ENCODE measurements around the gene ZNF367. TPM values are rescaled to one million over a fixed set of nuclear protein-coding genes. Genes with fewer than 3 reads are reported as not detected.

ZNF367 gene
- total and polyA plus RNA-seq, 9 of the 15 experiments (the other 6 are each of a cell fraction or from before 2014, with no cell fraction given), result 2.7 to 14.4 (median 10.0) TPM

- no peak for TF ChIP-seq TFE3 (CRISPR knock-in tag; IDR thresholded peaks at IDR 0.05)
- no peak for TF ChIP-seq ZNF511 (CRISPR knock-in tag; IDR thresholded peaks at IDR 0.05)
- TF ChIP-seq IRF1 (CRISPR knock-in tag; IDR thresholded peaks at IDR 0.05; ENCODE audit: borderline replicate concordance), result no peak
- no peak for TF ChIP-seq SETDB1 (IDR thresholded peaks at IDR 0.05; ENCODE audit: low read length)
- TF ChIP-seq ZNF277 (CRISPR knock-in tag; IDR thresholded peaks at IDR 0.05; ENCODE audit: borderline replicate concordance), result no peak
- TF ChIP-seq TFAM (CRISPR knock-in tag; conservative IDR thresholded peaks at IDR 0.05), result no peak
- TF ChIP-seq ZNF121 (CRISPR knock-in tag; conservative IDR thresholded peaks at IDR 0.05), result no peak
- TF ChIP-seq RNF2 (IDR thresholded peaks at IDR 0.05), result no peak
- no peak for TF ChIP-seq ZHX1 (conservative IDR thresholded peaks at IDR 0.05; ENCODE audit: low read length)
- TF ChIP-seq TAF15 (IDR thresholded peaks at IDR 0.05; ENCODE audit: low read depth, low read length), result no peak
- TF ChIP-seq PCBP1 (IDR thresholded peaks at IDR 0.05; ENCODE audit: low read depth, low read length, poor library complexity, severe bottlenecking), result no peak
- TF ChIP-seq POLR2G (IDR thresholded peaks at IDR 0.05; ENCODE audit: low read depth, low read length), result no peak
- no peak for TF ChIP-seq ZBTB9 (CRISPR knock-in tag; IDR thresholded peaks at IDR 0.05)
- no peak for TF ChIP-seq ZNF449 (CRISPR knock-in tag; IDR thresholded peaks at IDR 0.05)
- no peak for TF ChIP-seq HNRNPK (IDR thresholded peaks at IDR 0.05; ENCODE audit: low read depth, low read length, poor library complexity, severe bottlenecking)
Observed at GRCh38 chr9:96413302-96414221, 4.6 kb downstream of the ZNF367 start (continued).

Data from K562 (cell line).